Astrocyte of the hippocampus (primary cell): ENCODE data around the gene HGD.
A peak's percentile ranks its signal among the peaks of the same experiment; 100 is the strongest.
"Not testable (repeated sequence)": the region's sequence is repeated elsewhere in the genome, so short reads cannot be mapped to it uniquely, and the experiment has no call there.

Source experiments
- DNase-seq: peaks from one replicate; pipeline ENCODE4 v3.0.0; 2011; ENCODE audit warnings: low read depth, low spot score

The HGD gene

GRCh38 chr3:120682095-120682681 lies at the start of gene HGD:
Gene HGD (minus strand): TSS chr3:120682239. CDS start chr3:120682111, 128 bp downstream.
- DNase-seq: peak; percentile 35

GRCh38 chr3:120730576-120731542 lies 48.8 kb upstream of the HGD start:
- no peak for DNase-seq

- DNase-seq: no peak
These were observed 44.8 kb upstream of the HGD start for GRCh38 chr3:120726791-120727190.

GRCh38 chr3:120719167-120719834 lies 37.3 kb upstream of the HGD start:
- not testable (repeated sequence) for DNase-seq

- DNase-seq: no peak
These were observed 31.2 kb upstream of the HGD start for GRCh38 chr3:120713262-120713661.

GRCh38 chr3:120710369-120710768 lies 28.3 kb upstream of the HGD start:
- DNase-seq: no peak

GRCh38 chr3:120708408-120708807 lies 26.4 kb upstream of the HGD start:
- no peak for DNase-seq

- no peak for DNase-seq
These were observed 24.9 kb upstream of the HGD start for GRCh38 chr3:120706950-120707349.

- no peak for DNase-seq
These were observed 24.0 kb upstream of the HGD start for GRCh38 chr3:120705884-120706582.

GRCh38 chr3:120699333-120699732 lies 17.3 kb upstream of the HGD start:
- DNase-seq: no peak

- peak; percentile 41 for DNase-seq
These were observed 11.6 kb upstream of the HGD start for GRCh38 chr3:120693439-120694171.

- no peak for DNase-seq
These were observed 7.4 kb upstream of the HGD start for GRCh38 chr3:120689395-120689794.

- peak; percentile 62 for DNase-seq
These were observed 6.1 kb upstream of the HGD start for GRCh38 chr3:120688121-120688520.

GRCh38 chr3:120685411-120685810 lies 3.4 kb upstream of the HGD start:
- DNase-seq: no peak

- DNase-seq: no peak
These were observed 2.9 kb upstream of the HGD start for GRCh38 chr3:120684896-120685295.

GRCh38 chr3:120683671-120684301 lies 1.7 kb upstream of the HGD start:
- DNase-seq: no peak

- DNase-seq: no peak
These were observed 1.2 kb upstream of the HGD start for GRCh38 chr3:120683213-120683612.

- DNase-seq: no peak
These were observed 467 bp downstream of the HGD start for GRCh38 chr3:120681506-120682038.

- DNase-seq: no peak
These were observed 1.0 kb downstream of the HGD start for GRCh38 chr3:120681018-120681417.

- DNase-seq: no peak
These were observed 1.7 kb downstream of the HGD start for GRCh38 chr3:120680193-120680894.
